Renal cortical epithelial cell (primary cell): Measurements from ENCODE around the gene P2RY6. TPM values are rescaled to one million over a fixed set of nuclear protein-coding genes. Genes with fewer than 3 reads are reported as not detected.
A peak's percentile ranks its signal among the peaks of the same experiment; 100 is the strongest.

Experiments
- DNase-seq: peaks from one replicate; pipeline ENCODE4 v3.0.0-alpha.2; 2011; ENCODE audit warnings: low read depth
- total RNA-seq: library from RNA; depleted of rRNA; stranded (reverse); fragments of >200 nt; gene quantifications from 2 replicates; pipeline ENCODE4 v1.2.3, GENCODE V29; 2014

P2RY6 gene
- total RNA-seq, 1 donor from 2014 or later = 10.9 TPM

DNA sequence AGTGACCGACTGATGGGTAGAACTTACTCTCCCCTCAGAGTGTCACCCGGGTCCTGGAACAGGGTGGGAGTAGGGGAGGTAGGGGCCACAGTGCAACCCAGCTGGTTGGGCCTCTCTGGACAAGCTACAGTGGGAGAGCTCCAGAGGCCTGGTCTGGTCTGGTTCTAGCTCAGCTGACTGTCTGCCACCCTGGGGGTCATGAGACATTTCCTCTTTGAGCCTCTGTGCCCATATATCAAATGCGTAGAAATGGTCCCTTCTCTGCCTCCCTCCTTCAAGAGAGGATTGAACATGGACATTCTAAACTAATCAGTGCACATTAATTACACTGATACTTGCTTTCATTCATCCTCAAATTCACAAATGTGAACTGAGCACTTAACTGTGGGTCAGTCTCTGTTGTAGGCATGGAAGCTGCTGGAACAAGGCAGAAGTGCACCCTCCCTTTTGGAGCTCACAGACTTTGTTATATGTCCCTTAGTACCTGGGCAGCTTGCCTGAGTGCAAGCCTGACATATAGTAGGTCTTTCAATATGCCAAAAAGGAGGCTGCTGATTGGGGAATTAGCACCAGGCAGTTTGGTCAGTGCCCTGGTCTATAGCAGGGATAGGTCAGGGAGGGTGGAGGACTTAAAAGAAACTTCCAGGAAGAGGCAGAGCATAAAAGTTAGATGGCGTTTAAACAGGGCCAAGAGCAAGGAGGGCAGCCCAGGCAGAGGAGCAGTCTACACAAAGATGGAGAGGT, 61.7 kb downstream of the P2RY6 start:
- no peak for DNase-seq

DNA sequence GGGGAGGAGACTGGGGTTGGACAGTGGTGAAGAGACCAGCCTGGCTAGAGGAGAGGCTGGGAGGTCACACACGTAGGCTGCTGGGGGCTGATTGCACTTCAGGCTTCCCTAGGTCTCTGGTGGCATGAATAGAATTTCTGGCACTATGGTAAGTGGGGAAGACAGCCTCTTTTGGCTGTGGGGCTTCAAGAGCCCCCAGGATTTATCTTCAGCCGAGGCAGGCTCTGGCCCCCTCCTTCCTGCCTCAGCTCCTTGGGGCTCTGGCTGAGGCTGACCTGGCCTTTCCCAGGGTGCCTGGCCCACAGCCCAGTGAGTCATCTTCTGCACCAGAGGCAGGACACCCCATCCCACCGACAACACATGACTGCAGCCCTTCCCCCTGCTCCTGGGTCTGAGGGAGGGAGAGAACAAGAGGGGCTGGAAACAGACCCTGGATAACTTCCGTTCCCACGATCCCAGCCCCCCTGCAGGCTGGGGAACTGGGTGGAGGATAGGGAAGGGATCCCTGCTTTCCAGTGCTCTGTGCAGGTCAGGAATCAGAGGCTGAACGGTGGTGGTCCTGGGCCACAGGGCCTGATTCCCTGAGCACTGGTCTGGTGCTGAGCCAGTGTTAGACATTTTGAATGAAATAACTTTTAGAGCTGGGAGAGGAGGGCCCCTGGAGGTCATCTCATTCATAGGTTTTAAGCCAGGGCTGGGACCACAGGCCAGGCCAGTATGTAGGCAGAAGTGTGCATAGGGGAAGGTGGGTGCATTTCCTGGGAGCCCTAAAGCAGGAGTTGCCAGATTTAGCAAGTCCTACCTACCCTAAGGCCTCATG, 62.5 kb downstream of the P2RY6 start:
- DNase-seq = peak; percentile 87

DNA sequence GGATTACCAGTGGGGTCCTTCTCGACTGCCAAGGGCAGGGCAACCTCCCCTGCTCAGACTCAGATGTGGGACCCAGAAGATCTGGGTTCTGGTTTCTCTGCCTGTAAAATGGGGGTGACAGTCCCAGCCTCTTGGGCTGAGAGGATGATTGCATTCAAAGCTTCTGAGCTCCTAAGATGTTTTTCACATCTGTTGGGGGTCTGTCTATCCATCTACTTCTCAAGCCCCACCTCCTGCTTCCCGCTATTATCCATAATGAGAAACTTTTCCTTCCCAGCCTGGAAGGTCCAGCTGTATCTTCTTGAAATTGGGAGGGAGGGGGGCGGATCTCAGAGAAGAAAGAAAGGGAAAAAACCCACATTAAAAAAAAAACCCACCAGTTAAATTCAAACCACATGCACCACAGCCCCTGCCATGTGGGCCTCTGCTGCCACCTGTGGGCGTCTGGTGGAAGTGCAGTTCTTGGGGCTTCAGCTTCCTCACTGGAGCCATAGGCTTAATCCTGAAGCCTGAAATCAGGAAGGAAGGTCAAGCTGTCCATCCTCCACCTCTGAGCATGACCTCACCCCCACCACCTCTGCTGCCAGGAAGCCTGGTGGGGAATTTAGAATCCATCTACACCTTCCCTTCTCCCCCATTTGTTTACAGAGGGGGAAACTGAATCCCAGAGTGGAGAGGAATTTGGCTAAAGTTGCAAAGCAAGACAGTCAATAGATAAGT, 63.2 kb downstream of the P2RY6 start:
- DNase-seq = peak; percentile 63

DNA sequence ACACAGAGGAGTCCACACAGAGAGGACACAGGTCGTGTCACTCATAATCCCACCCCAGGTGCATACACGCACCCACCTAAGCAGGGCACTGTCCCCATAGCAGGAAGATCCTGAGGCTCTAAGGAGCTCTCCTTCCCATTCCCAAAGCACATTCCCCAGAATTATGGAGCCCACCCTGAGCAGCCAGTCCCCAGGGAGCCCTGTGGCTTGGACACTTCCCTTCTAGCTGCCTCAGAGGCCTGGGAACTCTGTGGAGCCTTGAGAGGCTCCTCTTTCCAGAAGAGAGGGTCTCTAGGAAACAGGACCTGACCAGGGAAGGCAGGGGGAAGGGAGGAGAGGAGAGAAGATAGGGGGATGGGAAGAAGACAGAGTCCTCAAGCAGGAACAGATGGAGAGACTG, 65.7 kb downstream of the P2RY6 start:
- DNase-seq = no peak

DNA sequence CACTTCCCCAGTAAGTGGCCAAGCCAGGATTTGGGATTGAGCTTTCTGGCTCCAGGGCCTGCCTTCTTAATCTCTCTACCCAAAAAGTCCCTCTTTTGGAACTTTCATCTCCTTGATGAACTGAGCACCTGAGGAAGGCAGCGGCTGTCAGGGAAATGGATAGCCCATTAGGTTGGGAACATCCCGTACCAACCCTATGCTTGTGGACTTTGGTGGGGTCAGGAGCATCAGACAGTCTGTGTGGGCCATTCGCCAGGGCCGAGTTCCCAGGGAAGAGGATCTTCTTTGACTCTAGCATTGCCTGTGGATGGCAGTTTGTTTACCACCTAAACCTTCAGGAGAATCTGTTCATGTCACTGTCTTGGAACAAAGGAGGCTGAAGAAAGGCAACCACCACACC, 66.1 kb downstream of the P2RY6 start:
- DNase-seq = no peak

DNA sequence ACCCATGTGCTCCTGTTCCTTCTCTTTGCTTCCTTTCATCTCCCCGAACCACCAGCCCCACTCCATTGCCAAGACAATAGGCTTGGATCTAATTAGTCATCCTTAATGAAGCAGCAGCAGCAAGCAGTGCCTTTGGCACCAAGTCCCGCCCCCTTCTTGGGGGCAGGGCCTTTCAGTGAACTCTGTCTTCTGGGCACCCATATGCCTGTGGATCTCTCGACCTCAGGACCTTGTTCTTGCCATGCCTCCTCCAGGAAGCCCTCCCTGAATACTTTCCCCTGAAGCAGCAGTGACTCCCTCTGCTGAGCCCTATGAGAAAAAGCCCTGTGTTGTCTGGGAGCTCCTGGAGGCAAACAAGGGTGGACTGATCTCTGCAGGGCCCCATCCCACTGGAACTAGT, 68.0 kb downstream of the P2RY6 start:
- DNase-seq = peak; percentile 59

DNA sequence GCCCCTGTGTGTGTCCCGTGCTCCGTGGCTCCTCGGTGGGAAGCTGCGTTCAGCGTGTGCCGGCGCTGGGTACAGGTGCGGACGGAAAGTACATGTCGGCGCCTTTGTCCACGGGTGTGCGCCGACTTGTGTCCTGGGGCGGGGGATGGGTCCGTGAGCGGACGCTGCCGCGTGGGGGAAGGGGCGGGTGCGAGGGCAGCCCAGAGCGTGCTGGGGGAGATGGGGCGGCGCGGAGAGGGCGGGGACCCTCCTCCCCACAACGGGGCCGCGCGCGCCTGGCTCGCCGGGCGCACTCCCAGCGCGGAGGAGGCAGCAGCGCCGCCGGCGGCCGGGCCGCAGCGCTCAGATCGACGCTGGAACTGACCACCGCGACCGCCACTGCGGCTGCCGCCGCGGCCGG, 70.5 kb downstream of the P2RY6 start:
- no peak for DNase-seq

DNA sequence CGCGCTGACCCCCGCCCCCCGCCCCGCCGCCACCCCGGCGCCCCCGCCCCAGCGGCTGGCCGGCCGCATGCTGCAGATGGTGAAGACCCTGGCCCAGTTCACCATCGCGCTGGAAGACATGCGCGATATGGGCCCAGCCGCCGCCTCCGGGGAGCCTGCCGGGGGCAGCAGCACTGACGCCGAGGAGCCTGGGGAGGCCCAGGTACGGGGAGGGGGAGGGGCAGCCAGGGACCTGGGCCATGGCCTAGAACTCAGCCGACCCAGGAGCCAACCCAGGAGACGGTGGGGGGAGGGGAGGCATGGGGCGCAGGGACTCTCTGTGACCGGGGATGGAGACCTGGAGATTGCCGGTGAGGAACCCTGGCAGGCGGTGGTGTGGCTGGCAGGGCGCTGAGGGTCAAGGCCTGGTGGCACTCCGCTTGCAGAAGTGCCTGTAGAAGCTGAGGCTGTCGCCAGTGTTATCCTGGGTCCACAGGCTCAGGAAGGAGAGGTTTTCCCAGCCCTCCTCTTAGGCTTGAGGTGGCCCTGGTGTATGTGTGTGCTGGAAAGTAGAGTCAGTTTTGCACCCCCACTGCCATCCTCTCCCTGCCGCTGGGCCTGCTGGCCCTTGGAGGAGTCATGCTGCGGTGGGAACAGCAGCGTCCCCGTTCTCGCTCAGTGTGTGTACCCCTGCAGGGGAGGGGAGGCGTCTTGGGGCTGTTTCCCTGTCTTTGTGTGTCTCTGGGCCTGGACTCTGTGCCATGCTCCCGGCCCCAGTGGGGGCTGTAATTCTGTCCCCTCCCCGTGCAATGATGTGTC, 71.1 kb downstream of the P2RY6 start:
- no peak for DNase-seq

DNA sequence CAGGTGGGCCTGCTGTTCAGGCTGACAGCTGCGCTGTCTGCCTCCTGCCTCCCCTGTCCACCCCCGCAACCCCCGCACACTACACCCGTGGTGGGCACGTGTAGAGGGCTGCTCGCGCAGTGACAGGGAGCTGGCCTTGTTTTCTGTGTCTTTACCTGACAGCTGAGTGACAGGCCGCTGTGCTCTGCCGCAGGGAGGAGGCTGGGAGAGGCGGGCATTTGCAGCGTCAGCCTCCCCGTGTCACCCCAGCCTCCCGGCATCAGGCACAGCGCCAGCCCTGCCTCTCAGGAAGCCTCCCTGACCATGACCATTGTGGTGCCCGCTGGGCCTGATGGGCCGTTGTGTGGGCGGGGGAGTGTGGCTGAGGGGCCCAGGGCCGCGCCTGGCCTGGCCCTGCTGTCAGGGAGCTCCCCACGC, 72.1 kb downstream of the P2RY6 start:
- no peak for DNase-seq

DNA sequence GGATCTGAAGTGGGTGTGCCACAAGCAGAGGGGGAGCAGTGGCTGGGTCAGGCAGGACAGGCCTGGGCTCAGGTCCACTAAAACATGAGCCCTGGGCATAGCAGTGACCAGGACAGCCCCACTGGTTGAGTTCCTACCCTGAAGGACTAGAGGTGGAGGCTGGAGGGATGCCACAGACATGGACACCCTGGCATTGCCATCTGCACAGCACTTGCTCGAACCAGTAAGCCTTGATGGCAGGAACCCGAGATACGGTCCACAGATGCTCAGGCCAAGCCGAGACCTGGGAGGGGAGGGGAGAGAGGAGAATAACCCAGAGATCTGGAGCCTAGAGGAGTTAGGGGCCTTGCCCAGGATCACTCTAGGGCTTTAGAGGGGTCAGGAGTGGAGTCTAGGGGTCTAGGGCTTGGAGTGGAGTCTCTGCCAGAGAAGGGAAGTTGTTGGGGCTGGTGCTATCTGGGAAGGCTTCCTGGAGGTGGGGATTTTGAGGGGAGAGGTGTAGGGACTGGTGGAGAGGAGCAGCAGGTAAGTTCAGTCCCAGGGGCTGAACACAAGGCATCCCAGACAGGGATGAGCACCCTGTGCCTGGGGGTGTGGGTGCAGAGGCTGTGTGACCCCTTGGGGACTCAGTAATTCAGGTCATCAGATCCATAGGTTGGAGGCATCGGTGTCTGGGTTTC, 73.5 kb downstream of the P2RY6 start:
- DNase-seq = no peak

DNA sequence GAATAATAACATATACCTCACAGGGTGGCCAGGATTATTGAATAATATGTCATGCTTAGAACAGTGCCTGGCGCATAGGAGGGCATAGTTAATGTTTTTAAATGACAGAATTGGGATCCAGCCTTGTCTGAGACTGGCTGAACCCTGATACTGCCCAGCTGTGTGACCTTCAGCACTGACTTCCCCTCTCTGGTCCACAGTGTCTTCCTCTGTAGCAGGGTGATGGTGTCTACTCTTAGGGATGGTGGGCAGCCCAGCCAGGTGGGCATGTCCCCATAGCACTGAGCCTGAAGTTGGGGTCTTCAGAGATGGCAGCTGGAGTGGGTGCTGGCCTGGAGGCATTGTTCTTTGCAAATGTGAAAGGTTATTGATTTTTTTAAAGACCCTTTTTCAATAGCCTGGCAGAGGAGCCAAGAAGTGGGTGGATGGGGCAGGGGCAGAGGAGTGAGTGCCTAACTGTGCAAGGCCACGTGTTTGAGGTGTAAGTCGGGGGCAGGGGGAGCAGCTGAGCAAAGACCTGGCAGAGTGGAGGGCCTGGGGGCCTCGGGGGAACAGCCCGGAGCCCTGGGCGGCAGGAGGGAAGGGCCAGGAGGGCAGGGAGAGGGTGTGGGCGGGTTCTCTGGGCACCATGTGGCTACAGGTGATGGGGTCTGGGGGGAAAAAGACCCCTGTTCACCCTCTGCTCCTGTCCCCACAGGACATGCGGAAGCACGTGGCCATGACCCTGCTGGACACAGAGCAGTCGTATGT, 74.2 kb downstream of the P2RY6 start:
- DNase-seq = no peak

DNA sequence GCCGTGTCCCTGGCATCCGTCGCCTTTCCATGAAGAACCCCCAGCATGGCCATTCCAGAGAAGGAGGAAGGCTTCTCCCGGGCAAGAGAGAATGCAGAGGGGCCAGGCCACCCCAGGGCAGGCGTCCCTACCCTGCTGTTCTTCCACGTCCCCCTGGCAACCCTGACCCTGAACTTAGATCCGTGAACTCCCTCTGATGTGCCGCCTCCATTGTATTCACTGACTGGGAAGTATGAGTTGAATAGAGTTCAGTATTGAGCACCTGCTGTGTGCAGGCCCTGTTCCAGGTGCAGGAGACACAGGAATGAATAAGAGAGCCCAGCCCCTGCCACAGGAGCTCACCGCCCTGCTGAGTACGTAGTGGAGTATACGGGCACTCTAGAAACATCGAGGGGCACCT, 74.9 kb downstream of the P2RY6 start:
- DNase-seq = no peak

Other genes with a start within 250 kb of the P2RY6 start
- gene FCHSD2, start 130.0 kb upstream of the P2RY6 start, total RNA-seq = 11.5 and 21.5 TPM in 2 replicates
- 3.7 and 4.3 TPM in 2 replicates for gene P2RY2, start 54.1 kb upstream of the P2RY6 start, total RNA-seq
- gene ARHGEF17, start 35.9 kb downstream of the P2RY6 start, total RNA-seq = 13.7 and 67.5 TPM in 2 replicates
- gene RELT, start 104.1 kb downstream of the P2RY6 start, total RNA-seq = 4.4 and 6.3 TPM in 2 replicates